NB4 (cell line): Measurements from ENCODE around the gene ZXDB.

Source experiments
- TF ChIP-seq, protein P1 (sequence below): IDR thresholded peaks from 2 replicates; pipeline ENCODE4 v1.6.1; 2011; ENCODE audit warnings: low read depth, low read length
- TF ChIP-seq, protein P2 (sequence below): IDR thresholded peaks from one replicate; pipeline ENCODE4 v1.5.1; 2012; ENCODE audit warnings: low read depth, low read length

- TF ChIP-seq, protein P1, sequence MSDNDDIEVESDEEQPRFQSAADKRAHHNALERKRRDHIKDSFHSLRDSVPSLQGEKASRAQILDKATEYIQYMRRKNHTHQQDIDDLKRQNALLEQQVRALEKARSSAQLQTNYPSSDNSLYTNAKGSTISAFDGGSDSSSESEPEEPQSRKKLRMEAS, result no peak
- TF ChIP-seq, protein P2, sequence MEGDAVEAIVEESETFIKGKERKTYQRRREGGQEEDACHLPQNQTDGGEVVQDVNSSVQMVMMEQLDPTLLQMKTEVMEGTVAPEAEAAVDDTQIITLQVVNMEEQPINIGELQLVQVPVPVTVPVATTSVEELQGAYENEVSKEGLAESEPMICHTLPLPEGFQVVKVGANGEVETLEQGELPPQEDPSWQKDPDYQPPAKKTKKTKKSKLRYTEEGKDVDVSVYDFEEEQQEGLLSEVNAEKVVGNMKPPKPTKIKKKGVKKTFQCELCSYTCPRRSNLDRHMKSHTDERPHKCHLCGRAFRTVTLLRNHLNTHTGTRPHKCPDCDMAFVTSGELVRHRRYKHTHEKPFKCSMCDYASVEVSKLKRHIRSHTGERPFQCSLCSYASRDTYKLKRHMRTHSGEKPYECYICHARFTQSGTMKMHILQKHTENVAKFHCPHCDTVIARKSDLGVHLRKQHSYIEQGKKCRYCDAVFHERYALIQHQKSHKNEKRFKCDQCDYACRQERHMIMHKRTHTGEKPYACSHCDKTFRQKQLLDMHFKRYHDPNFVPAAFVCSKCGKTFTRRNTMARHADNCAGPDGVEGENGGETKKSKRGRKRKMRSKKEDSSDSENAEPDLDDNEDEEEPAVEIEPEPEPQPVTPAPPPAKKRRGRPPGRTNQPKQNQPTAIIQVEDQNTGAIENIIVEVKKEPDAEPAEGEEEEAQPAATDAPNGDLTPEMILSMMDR, result no peak
Measured at GRCh38 chrX:57643698-57644097, 51.9 kb downstream of the ZXDB start.
